ENCODE measurements around the gene GARRE1. TPM values are rescaled to one million over a fixed set of nuclear protein-coding genes. Genes with fewer than 3 reads are reported as not detected.

Gene GARRE1
- total and polyA plus RNA-seq, 2 of the 8 experiments (the other 6 are each of a cell fraction or from before 2014, with no cell fraction given), result 16.4 to 23.1 TPM

DNA sequence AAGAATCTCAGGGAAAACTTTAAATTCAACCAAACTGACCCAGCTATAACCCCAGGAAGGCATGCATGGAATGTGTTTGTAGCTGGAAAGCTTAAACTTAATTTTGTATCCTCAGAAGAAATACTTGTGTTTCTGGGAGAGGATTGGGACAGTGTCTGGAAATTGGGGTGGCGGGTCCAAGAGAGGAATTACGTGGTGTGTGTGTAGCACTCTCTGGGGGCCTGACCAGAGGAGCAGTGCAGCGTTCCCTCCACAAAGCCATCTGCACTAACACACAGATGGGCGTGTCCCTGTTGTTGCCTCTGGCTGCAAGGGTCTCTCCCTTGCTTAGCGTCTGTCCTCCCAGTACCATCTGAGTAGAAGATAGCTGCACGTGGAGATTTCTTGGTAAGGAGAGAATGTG, 6.4 kb downstream of the GARRE1 start:
- Histone ChIP-seq H3K79me1 (ENCODE audit: low read depth, low read length) (peaks cover 4% of the 10 kb centered on the region), H3K27me3 (replicated peaks in 1 of 4; ENCODE audit: control insufficient read depth in 3 of 4, extremely low read depth in 1 of 4, insufficient read depth in 3 of 4, low read length in 3 of 4) (no peaks in the 10 kb centered on the region), H4K91ac (replicated peaks; ENCODE audit: insufficient read length, low read length) (no peak overlapping the region), H4K20me1 (replicated peaks in 1 of 2; ENCODE audit: control insufficient read depth in 1 of 2, insufficient read depth in 2 of 2, low read length in 2 of 2) (peaks cover 0 to 10% of the 10 kb centered on the region in 2 experiments), H3K4ac (replicated peaks; ENCODE audit: insufficient read length, low read depth, low read length) (no peak overlapping the region), H2BK15ac (ENCODE audit: low read length) (peak overlapping the region; percentile 22; the same call in 1 of the 2 replicates), H3K18ac (ENCODE audit: extremely low read depth, low read length) (peak overlapping the region; percentile 19; the same call in 1 of the 2 replicates), H3K27ac (ENCODE audit: low read depth, low read length) (no peak overlapping the region), H2BK120ac (replicated peaks; ENCODE audit: low read depth, low read length) (no peak overlapping the region), H2BK5ac (ENCODE audit: low read depth, low read length) (peak overlapping the region; percentile 66), H3K36me3 (ENCODE audit: control insufficient read depth in 2 of 4, insufficient read depth in 4 of 4, low read length in 3 of 4) (no peaks in the 10 kb centered on the region), H3K9ac (replicated peaks in 1 of 4; ENCODE audit: extremely low read depth in 1 of 4, low read depth in 3 of 4, low read length in 3 of 4) (no peak overlapping the region), H3K9me3 (ENCODE audit: insufficient read depth in 2 of 2, low read depth in 1 of 2, low read length in 1 of 2) (no peaks in the 10 kb centered on the region), H2BK12ac (ENCODE audit: low read depth, low read length) (no peak overlapping the region), H4K5ac (ENCODE audit: insufficient read length, low read depth, low read length) (no peak overlapping the region), H3K4me1 (replicated peaks in 1 of 4; ENCODE audit: control insufficient read depth in 3 of 4, insufficient read depth in 4 of 4, low read length in 3 of 4) (peaks cover 6 to 19% (median 11%) of the 10 kb centered on the region in 4 experiments), H3K23me2 (ENCODE audit: low read depth, low read length) (no peaks in the 10 kb centered on the region), H3K23ac (ENCODE audit: insufficient read length) (no peak overlapping the region), H3K4me3 (ENCODE audit: extremely low read depth in 1 of 4, insufficient read depth in 2 of 4, low read depth in 3 of 4, low read length in 4 of 4) (no peak overlapping the region), H3K14ac (ENCODE audit: insufficient read length) (no peak overlapping the region), H2AK5ac (ENCODE audit: low read depth, low read length) (no peak overlapping the region; the same call in 1 of the 2 replicates), H4K8ac (ENCODE audit: extremely low read depth, insufficient read depth, low read length) (no peak overlapping the region), H3K56ac (replicated peaks; ENCODE audit: insufficient read length, low read depth, low read length) (no peak overlapping the region), H2AFZ (ENCODE audit: low read length) (no peak overlapping the region), H3K79me2 (ENCODE audit: control insufficient read depth in 1 of 2, insufficient read depth in 2 of 2, low read length in 2 of 2) (peaks cover 3 to 51% of the 10 kb centered on the region in 2 experiments; a peak in 2 of 4 replicates), H3K4me2 (ENCODE audit: insufficient read depth in 1 of 2, low read depth in 2 of 2, low read length in 2 of 2) (peak overlapping the region; percentile 36 to 38; a peak in 3 of 4 replicates), H2BK20ac (ENCODE audit: low read length) (no peak overlapping the region)
- FAIRE-seq (no peak), DNase-seq (ENCODE audit: low read depth in 1 of 2, low spot score in 2 of 2) (no peak)
- TF ChIP-seq CEBPB (IDR thresholded peaks at IDR 0.05; ENCODE audit: low read depth, low read length), result no peak
- TF ChIP-seq MAX (IDR thresholded peaks at IDR 0.05), result 0 out of 2 replicates have a peak, but pooled peaks have one; percentile 13
- no peak for TF ChIP-seq SIRT6 (IDR thresholded peaks at IDR 0.05; ENCODE audit: low read length)
- TF ChIP-seq SIN3A (conservative IDR thresholded peaks at IDR 0.05 in 1 of 2, IDR thresholded peaks at IDR 0.05 in 1 of 2; ENCODE audit: low read depth in 1 of 2, low read length in 2 of 2), result no peak
- peak; percentile 43; the same call in 1 of the 2 replicates for TF ChIP-seq TEAD4 (IDR thresholded peaks at IDR 0.05; ENCODE audit: low read depth, low read length)
- TF ChIP-seq PHF8 (conservative IDR thresholded peaks at IDR 0.05; ENCODE audit: low read depth, low read length), result no peak
- WGBS, 2 experiments (ENCODE audit: extremely low coverage in 1 of 2, insufficient coverage in 1 of 2, insufficient read length in 1 of 2, insufficient replicate concordance in 2 of 2, low coverage in 1 of 2, low lambda C conversion rate in 2 of 2, missing lambda C conversion rate in 1 of 2), result 53% methylated on average over 6 of the region's 6 CpGs; no CpG with 5 or more reads in 1 of the 2 experiments
- POLR2A ChIA-PET (ENCODE audit: partially characterized antibody), result interaction anchor here (1.2 to 1.5 kb wide), 3 partner anchors 9 to 24 kb away, joined by 3 to 6 read pairs (median 4); no protein-coding TSS in a partner anchor
- CTCF ChIA-PET (ENCODE audit: partially characterized antibody), result interaction anchor here (1.0 to 2.5 kb wide), 8 partner anchors 10 to 85 kb away, joined by 3 to 14 read pairs (median 5); no protein-coding TSS in a partner anchor

Measured in H1 (cell line).